Raji (cell line): ENCODE results near the gene POLR1A.

ENCODE experiments used
- POLR2A ChIP-seq: IDR thresholded peaks from 2 replicates; pipeline ENCODE4 v1.6.1; 2011; ENCODE audit warnings: low read depth, low read length, control low read depth; ENCODE audit not compliant: insufficient read depth

POLR1A gene

DNA sequence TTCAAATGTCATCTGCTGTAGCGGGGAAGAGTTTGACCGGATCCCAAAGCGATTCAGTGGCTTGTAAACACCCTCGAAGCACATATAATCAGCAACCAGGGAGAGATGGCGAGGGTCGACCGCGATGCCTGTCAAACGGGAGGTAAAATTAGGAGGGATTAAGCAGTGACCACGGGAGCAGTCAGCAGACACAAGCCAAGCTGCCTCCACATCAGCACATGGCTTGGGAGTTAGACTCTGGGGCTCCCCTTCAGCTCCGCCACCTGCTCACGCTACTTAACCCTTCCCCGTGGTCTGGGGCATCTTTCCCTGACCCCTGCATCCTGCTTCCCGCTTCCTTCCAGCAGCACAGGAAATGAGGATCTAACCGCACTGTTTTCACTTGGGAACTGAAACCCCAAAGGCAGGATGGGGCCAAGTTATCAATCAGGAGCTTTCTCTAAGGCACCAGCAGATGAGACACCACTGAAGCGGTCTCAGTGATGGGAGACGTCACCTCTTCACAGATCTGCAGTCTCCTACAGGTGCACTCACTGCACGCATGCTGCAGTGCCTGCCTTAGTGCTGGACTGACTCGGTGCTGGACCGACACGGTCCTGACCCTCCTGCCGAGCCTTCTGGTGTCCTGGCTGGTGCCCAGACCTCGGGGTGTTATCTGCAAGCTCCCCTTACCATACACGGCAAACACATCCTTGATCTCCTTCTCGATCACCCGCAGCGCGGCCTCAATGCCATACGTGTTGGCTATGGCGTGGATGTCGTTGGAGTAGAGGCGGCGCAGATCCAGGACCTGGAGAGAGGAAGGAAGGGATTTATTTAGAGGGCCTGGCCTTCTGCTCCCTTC lies 77.5 kb downstream of the POLR1A start:
- TF ChIP-seq POLR2A: no peak

GRCh38 chr2:86027196-86027921 lies 78.3 kb downstream of the POLR1A start:
- TF ChIP-seq POLR2A: no peak

GRCh38 chr2:86026744-86027065 lies 79.0 kb downstream of the POLR1A start:
- TF ChIP-seq POLR2A: no peak

DNA sequence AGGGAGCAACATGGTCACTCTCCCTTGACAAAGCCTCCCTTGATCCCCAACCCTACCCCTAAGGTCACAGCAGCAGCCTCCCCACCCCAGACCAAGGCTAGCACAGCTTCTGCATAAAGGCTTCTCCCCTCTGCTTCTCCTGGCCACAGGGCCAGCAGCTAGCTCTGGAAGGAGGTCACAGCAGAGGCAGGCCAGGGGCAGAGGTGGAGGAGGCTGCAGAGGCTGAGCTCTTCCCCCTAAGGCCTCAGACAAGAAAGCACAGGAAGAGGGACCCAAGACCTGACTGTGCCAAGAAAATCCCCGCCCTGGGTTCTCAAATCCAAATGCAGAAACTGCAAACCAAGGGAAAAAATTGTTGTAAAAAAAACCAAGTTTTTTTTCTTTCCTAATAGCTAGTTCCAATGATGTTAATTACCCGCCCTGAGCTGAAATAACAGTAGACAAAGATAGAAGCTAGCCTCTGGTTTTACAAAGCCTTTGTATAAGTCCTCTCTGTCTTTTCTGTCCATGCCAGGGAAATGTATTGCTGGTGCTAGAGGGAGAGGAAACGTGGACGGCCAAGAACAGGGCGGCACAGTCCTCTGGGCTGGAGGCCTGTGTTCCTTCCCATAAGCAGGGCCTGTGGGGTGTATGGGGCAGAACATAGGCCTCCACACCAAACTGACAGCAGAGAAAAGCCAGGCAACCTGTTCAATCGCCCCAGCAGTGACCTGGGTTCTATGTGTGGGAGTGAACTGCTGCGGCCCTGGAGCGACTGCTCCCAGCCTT lies 79.5 kb downstream of the POLR1A start:
- no peak for TF ChIP-seq POLR2A

DNA sequence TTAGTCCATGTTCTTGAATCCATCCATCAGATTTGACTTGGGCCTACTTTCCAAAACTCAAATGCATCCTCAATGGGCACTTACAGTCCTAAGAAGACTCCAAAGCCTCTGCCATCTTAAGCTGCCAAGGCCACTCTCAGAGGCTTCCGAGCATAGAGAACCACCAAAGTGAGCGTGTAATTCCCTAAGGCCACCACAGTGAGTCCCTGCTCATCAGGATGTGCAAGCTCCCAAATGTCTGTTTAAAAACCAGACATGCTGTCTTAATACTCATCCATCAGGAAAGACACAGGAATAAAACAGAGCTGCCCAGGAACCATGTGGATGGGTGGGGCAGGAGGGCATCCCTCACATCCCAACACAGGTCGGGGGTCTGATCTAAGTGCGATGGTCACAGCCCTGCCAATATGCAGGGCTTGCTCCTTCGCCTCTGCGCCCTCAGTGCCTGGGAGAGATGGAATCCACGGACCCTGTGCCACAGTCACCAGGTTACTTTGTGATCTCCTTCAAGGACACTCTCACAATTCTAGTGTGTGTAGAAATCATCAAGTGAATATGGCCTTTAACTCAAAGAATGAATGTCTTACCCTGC lies 80.4 kb downstream of the POLR1A start:
- no peak for TF ChIP-seq POLR2A

DNA sequence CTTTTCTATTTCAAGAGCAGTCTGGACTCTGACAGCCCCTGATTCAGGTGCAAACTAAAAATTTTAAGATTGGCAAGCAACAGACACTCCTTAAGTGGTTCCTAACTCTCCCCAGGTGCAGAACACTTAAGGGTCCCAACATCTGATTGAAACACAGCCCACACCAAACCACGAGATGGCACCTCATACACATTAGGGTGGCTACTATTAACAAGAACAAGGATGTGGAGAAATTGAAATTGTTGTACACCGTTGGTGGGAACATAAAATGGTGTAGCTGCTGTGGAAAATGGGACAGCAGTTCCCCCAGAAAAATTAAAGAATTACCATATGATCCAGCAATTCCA lies 82.3 kb downstream of the POLR1A start:
- TF ChIP-seq POLR2A: no peak

DNA sequence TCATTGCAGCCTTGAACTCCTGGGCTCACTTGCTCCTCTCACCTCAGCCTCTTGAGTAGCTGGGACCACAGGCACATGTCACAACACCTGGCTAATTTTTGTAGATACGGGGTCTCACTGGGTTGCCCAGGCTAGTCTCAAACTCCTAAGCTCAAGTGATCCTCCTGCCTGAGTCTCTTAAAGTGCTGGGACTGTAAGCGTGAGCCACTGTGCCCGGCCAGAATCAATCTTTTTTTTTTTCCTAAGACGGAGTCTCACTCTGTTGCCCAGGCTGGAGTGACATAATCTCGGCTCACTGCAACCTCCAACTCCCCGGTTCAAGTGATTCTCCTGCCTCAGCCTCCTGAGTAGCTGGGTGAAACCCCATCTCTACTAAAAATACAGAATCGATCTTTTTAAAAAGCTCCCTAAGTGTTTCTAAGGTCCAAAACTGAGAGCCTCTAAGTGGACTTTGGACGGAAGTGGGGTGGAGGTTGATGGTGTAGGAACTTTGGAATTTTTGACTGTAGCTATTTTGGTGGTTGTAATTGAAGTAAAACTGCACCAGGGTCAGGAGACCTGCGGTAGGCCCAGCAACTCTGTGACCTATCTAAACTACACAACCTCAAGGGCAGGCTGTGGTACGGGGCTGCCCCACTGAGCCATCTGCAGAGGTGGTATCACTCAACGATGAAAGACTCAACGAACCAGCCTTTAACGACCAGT lies 82.9 kb downstream of the POLR1A start:
- TF ChIP-seq POLR2A: no peak

DNA sequence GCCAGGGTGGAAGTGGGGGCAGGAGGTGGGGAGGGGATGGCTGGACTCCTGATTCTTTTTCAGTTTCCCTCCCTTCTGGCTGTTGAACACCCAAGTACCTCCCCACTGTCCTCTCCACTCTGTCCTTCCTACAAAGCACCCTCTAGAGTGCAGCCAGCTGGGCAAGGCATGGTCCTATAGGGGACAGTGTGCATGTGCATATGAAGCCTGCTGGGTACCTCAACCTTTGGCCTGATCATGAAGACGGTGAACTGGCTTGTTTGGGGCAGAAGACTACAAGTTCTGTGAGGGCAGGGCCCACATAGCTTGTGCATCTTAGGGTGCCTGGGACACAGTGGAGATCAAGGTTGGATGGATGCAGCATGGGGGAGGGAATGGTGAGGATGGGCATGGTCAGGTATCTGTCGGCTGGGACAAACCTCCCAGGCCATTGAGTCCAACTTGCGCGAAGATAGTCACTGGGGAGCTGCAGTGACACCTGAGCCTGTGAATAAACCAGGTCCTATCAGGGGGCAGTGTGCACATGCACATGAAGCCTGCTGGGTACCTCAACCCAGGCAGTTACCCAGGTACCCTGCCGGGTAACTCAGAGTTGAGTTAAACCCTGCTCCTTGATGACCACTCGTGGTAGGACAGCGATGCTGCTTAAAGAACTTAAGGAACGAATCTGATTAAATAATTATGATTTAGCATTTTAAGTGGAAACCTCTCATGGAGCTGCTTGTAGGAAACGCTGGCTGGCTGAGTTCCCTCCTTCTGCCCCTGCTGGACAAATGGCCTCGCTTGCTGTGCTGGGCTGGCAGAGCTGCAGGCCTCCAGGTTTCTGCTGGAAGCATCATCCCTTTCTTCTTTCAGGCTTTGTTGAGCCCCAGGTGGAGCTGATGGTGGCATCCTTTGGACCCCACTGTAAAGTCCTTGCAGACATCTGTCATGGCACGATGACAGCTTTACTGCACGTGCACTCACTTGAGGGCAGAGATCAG lies 84.0 kb downstream of the POLR1A start:
- TF ChIP-seq POLR2A: no peak

DNA sequence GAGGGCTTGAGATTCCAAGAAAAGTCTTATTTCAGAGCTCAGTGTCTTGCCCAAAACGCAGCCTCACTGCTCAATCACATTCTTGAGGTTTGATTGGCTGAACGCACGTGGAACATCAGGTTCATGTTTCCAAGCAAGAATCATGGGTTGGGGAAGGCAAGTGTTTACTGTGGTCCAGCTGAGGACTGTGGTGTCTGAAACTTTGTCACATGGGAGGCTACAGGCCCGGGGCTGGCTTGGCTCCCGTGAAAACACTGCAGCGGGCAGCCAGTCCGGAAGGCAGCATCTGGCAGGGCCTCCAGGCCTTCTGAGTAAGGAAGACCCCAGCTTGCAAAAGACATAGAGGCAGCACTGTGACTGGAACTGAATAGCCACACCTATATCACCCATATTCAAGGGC lies 84.7 kb downstream of the POLR1A start:
- no peak for TF ChIP-seq POLR2A

GRCh38 chr2:86019121-86019520 lies 86.6 kb downstream of the POLR1A start:
- TF ChIP-seq POLR2A: no peak

GRCh38 chr2:86017901-86018896 lies 87.5 kb downstream of the POLR1A start:
- no peak for TF ChIP-seq POLR2A

DNA sequence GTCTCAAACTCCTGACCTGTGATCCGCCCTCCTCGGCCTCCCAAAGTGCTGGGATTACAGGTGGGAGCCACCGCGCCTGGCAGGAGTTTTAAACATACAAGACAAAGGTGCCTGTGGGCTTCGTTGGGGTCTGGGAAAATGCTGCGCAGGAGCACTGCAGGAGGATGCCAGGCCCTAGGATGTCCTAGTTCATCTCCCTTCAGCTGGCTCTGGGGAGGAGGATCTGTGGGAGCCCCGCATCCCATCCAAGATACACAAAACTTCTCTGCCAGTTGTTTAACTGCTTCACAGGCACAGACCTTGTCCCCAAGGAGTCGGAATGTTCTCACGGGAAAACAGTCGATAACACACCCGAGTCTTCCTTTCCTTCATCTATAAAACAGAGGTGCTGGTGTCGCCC lies 89.1 kb downstream of the POLR1A start:
- TF ChIP-seq POLR2A: no peak

- TF ChIP-seq POLR2A: no peak
Observed at GRCh38 chr2:86015699-86016098, 90.0 kb downstream of the POLR1A start.
